HEK293T (cell line): ENCODE results near the gene PLXND1.

ENCODE experiments used
- CTCF ChIA-PET: fragments of 350-600 bp; formaldehyde crosslinking; extraction: SDS; loops from one replicate; lab custom pipeline; 2021; ENCODE audit warnings: antibody characterized with exemption, inconsistent platforms; lab: Yijun Ruan, JAX
- POLR2A ChIA-PET: fragments of 350-600 bp; formaldehyde crosslinking; extraction: SDS; loops from one replicate; lab custom pipeline; 2020; ENCODE audit warnings: antibody characterized with exemption, inconsistent platforms; lab: Yijun Ruan, JAX
- DNase-seq: peaks from one replicate; pipeline ENCODE4 v3.0.0; 2012; ENCODE audit warnings: mixed read lengths; ENCODE audit errors: extremely low spot score
- ARNT ChIP-seq: fragments of 450-650 bp; IDR thresholded peaks from 2 replicates; pipeline ENCODE4 v1.6.1; 2017; ENCODE audit warnings: mild to moderate bottlenecking
- BHLHE40 ChIP-seq: fragments of 450-650 bp; IDR thresholded peaks from 2 replicates; pipeline ENCODE4 v1.6.1; 2016; ENCODE audit warnings: mild to moderate bottlenecking, moderate library complexity, borderline replicate concordance
- CTBP1 ChIP-seq: fragments of 450-650 bp; IDR thresholded peaks from 2 replicates; pipeline ENCODE4 v1.6.1; 2016; ENCODE audit warnings: borderline replicate concordance
- ELF4 ChIP-seq: fragments of 450-650 bp; IDR thresholded peaks from 2 replicates; pipeline ENCODE4 v1.6.1; 2017; ENCODE audit warnings: antibody characterized with exemption
- FOXA1 ChIP-seq: fragments of 450-650 bp; IDR thresholded peaks from 2 replicates; pipeline ENCODE4 v1.6.1; 2016; ENCODE audit warnings: mild to moderate bottlenecking
- FOXK2 ChIP-seq: fragments of 450-650 bp; IDR thresholded peaks from 2 replicates; pipeline ENCODE4 v1.6.1; 2016; ENCODE audit warnings: mild to moderate bottlenecking
- FOXM1 ChIP-seq: fragments of 450-650 bp; IDR thresholded peaks from 2 replicates; pipeline ENCODE4 v1.6.1; 2017; ENCODE audit warnings: mild to moderate bottlenecking, borderline replicate concordance
- HDGF ChIP-seq: fragments of 450-650 bp; IDR thresholded peaks from 2 replicates; pipeline ENCODE4 v1.6.1; 2017; ENCODE audit warnings: antibody characterized with exemption, borderline replicate concordance
- L3MBTL2 ChIP-seq: fragments of 450-650 bp; conservative IDR thresholded peaks from 2 replicates; pipeline ENCODE4 v1.6.1; 2016; ENCODE audit warnings: mild to moderate bottlenecking
- LEF1 ChIP-seq: fragments of 450-650 bp; IDR thresholded peaks from 2 replicates; pipeline ENCODE4 v1.6.1; 2017; ENCODE audit warnings: mild to moderate bottlenecking, borderline replicate concordance
- NFRKB ChIP-seq: fragments of 450-650 bp; IDR thresholded peaks from 2 replicates; pipeline ENCODE4 v1.6.1; 2016; ENCODE audit warnings: mild to moderate bottlenecking, moderate library complexity
- SP1 ChIP-seq: fragments of 450-650 bp; IDR thresholded peaks from 2 replicates; pipeline ENCODE4 v1.6.1; 2017
- SUZ12 ChIP-seq: fragments of 450-650 bp; IDR thresholded peaks from 2 replicates; pipeline ENCODE4 v1.6.1; 2016; ENCODE audit warnings: mild to moderate bottlenecking
- TARDBP ChIP-seq: fragments of 450-650 bp; IDR thresholded peaks from 2 replicates; pipeline ENCODE4 v1.6.1; 2016
- ZNF384 ChIP-seq: fragments of 450-650 bp; IDR thresholded peaks from 2 replicates; pipeline ENCODE4 v1.6.1; 2016
- TF ChIP-seq, protein P1 (sequence below): fragments of 450-650 bp; IDR thresholded peaks from 2 replicates; pipeline ENCODE4 v1.6.1; 2016

The PLXND1 gene

DNA sequence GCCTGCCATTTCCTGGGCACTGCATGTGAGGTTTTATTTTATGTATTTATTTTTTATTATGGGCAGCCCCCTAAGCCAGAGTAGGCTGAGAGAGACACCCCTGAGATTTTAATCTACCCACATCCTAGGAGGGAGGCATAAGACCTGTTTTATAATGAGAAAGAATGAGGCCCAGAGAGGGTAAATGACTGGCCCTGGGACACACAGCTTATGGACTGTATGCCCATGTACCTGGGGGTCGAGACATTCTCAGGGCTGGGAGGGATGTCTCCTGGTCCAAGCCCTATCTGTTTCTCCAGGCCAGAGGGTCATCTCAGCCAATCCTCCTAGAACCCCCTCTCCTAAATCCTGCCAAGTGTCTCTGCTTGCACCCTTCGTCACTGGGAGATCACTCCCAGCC, 6.1 kb downstream of the PLXND1 start:
- TF ChIP-seq SUZ12 (no peak), ARNT (no peak), BHLHE40 (no peak), L3MBTL2 (no peak), NFRKB (no peak), ELF4 (no peak), CTBP1 (no peak), FOXM1 (no peak), TARDBP (no peak)
- ChIA-PET CTCF (no interaction called here), POLR2A (no interaction called here)
- no peak for DNase-seq

DNA sequence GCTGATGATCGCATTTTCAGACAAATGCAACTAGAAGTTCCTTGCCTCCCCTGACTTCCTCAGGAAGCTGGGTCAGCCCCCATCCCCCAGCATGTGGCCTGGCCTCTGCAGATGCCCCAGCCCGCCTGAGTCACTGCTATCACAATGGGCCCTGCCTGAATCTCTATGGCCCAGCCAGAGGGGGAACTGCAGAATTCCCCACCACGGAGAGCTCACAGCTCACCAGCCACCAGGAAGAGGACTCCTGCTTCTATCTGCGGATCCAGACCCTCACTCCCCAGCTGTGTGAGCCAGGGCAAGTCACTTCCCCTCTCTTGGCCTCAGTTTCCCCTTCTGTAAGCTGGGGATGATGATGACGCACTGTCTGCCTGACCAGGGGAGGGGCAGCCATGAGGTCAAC, 6.9 kb downstream of the PLXND1 start:
- no peak for DNase-seq
- ChIA-PET POLR2A (interaction anchor here (1.0 kb wide), 1 partner anchor 159 kb away, joined by 3 read pairs; the partner anchor contains the start of genes IFT122 and MBD4), CTCF (no interaction called here)
- no peak for TF ChIP-seq NFRKB
- TF ChIP-seq SUZ12: no peak
- no peak for TF ChIP-seq ELF4
- no peak for TF ChIP-seq FOXA1
- TF ChIP-seq LEF1: no peak
- TF ChIP-seq ZNF384: no peak
- no peak for TF ChIP-seq BHLHE40
- TF ChIP-seq ARNT: no peak
- TF ChIP-seq, protein P1, sequence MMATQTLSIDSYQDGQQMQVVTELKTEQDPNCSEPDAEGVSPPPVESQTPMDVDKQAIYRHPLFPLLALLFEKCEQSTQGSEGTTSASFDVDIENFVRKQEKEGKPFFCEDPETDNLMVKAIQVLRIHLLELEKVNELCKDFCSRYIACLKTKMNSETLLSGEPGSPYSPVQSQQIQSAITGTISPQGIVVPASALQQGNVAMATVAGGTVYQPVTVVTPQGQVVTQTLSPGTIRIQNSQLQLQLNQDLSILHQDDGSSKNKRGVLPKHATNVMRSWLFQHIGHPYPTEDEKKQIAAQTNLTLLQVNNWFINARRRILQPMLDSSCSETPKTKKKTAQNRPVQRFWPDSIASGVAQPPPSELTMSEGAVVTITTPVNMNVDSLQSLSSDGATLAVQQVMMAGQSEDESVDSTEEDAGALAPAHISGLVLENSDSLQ: no peak
- no peak for TF ChIP-seq TARDBP
- no peak for TF ChIP-seq CTBP1
- TF ChIP-seq HDGF: no peak
- TF ChIP-seq FOXK2: no peak
- no peak for TF ChIP-seq FOXM1
- no peak for TF ChIP-seq SP1
- no peak for TF ChIP-seq L3MBTL2

DNA sequence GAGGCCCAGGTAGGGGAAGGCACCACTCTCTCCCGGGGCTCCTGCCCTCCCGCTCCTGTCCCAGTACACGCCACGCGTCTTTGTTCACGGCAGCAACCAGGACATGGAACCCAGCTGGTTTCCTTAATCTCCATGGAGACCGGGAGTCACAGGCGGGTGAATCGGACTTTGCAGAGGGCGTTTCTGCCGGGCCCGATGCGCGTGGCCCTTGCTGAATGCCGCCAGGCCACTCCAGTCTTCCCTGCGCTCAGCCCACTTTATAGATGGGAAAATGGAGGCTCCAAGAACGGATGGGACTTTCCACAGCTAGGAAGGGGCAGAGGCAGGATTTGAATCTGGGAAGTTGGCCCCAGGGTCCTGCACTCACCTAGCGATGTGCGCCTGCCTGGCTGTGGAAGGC, 7.4 kb downstream of the PLXND1 start:
- TF ChIP-seq NFRKB (no peak), TARDBP (no peak)
- CTCF ChIA-PET: no interaction called here
- POLR2A ChIA-PET: interaction anchor here (1.0 kb wide), 1 partner anchor 159 kb away, joined by 3 read pairs; the partner anchor contains the start of genes IFT122 and MBD4

DNA sequence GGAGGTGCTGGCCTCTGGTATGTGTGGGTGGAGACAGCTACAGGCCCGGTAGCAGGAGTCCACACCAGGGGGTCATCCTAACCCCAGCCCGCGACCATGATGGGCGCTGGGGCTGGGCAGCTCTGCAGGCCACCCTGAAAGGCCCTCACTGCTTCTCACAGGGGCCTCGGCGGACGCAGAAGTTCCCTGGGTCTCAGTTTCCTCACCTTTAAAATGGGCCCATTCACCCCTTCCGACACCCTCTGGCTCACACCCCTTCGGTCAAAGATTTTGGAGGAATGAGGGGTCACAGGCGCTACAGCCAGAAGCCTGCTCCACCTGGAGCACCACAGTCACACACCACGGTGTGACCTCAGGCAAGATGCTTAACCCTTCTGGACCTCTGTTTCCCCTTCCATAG, 8.0 kb downstream of the PLXND1 start:
- CTCF ChIA-PET: no interaction called here
- no peak for TF ChIP-seq FOXM1
- no peak for TF ChIP-seq SP1
- no peak for TF ChIP-seq LEF1
- no peak for TF ChIP-seq CTBP1
- TF ChIP-seq FOXA1: no peak
- no peak for DNase-seq
- POLR2A ChIA-PET: no interaction called here

More for the DNA sequence above, 7.4 kb downstream of the PLXND1 start:
- no peak for DNase-seq

DNA sequence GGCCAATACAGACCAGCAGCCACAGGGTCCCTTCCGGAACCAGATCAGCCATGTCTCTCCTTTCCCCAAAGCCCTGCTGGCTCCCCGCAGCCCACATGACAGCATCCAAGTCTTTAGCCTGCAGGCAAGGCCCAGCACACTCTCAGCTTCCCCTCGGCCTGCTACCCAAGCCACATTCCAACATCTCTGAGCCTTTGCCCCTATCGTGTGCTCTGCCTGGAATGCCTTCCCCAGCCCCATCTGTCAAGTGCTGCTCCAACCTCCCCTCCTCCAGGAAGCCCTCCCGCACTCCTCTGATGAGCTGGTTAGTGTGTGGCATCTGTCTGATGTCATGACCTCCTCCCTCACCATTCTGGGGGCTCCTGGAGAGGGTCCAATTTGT, 8.5 kb downstream of the PLXND1 start:
- POLR2A ChIA-PET: no interaction called here
- TF ChIP-seq FOXA1: no peak
- no peak for TF ChIP-seq BHLHE40
- TF ChIP-seq NFRKB: no peak
- DNase-seq: no peak
- CTCF ChIA-PET: no interaction called here

DNA sequence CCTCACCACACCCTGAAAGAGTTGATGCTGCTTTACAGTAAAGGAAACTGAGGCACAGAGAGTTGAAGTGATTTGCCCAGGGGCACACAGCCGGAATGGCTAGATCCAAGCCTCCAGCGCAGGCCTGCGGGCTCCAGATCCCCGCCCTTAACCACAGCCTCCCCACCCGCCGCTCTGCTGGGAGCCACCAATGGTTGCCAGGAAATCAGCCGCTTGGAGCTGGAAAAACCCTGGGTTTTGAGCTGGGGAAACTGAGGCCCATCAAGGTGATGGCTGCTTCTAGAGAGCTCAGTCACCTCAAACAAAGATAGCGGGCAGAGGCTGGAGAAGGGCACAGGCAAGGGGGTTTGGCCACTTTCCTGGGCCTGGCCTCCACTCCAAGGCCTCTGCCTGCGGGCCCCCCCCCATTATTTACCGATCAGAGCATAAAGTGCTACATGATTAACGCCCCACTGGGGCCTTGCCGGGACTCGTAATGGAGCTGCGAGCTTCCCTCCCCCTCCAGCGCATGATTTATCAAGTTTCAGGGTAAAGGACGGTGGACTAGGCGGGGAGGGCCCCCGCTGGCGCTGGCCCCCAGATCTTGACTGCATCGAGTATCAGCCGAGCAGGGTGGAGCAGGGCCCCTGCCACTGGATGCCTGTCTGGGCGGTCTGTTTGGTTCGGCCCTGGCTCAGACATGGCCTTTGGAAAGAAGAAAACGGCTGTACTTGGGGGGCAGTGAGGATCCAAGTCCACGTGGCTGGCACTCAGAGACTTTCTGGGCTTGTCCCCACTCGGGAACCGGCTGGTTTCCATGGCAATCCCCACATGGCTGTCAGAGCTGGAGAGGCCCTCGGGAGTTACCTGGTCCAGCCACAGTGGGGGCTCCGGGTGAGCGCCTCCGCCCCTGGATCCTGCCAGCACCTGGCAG, 9.1 kb downstream of the PLXND1 start:
- ChIA-PET POLR2A (no interaction called here), CTCF (no interaction called here)
- TF ChIP-seq CTBP1 (no peak), FOXA1 (no peak), L3MBTL2 (no peak)
- no peak for DNase-seq

DNA sequence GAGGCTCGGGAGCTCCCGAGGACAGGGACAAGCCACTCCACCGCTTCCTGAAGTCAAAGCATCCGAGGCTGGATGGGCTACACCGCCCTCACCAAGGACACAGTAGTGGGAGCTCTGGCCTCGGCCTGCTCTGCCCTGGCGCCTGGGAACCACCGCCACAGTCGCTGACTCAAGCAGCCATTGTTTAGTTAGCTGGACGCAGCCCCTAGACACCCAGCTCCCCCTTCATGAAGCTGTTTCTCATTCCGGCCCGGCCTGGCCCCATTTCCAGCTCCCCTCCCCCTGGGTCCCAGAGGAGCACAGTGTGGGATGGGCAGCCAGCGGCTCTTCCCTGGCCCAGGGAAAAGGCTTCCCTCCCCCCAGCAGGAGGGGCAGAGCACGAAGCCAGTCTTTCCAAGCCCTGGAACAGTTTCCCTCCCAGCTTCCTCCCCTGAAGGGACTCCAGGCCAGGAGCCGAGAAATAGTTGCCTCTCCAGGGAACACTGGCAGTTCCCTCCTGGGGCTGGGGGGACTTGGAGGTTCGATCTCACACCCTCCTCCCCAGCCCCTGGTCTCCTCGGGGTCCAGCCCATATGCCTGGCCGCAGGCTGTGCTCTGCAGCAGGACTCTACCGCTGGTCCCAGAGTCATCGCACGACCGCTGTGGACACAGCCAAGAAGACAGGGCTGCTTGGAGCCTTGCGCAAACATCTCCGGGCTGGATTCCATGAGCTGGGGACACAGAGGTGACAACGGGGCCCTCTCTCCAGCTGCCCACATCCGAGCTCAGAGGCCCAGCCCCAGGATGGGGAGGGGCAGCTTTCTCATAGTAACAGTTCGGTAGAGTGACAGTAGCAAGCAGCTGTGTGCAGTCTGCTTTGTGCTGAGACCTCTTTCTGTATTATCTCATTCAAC, 10.0 kb downstream of the PLXND1 start:
- POLR2A ChIA-PET: interaction anchor here (0.9 kb wide), 1 partner anchor 30 kb away, joined by 3 read pairs; no protein-coding TSS in a partner anchor
- TF ChIP-seq FOXK2 (no peak), ELF4 (no peak), ZNF384 (no peak), BHLHE40 (no peak), SP1 (no peak), CTBP1 (no peak), HDGF (no peak), TARDBP (no peak), SUZ12 (no peak), FOXM1 (no peak), NFRKB (no peak), FOXA1 (no peak), ARNT (no peak), LEF1 (no peak), L3MBTL2 (no peak)
- TF ChIP-seq, protein P1: no peak
- CTCF ChIA-PET: no interaction called here
- no peak for DNase-seq
